HUES64 (cell line): ENCODE data around the gene PLEKHM3.

Experiments
- H3K27ac ChIP-seq: 2 replicates; pipeline ENCODE4 v1.7.0; 2013; ENCODE audit warnings: low read depth, low read length, inconsistent platforms
- H3K27me3 ChIP-seq: 2 replicates; pipeline ENCODE4 v1.6.1; 2013; ENCODE audit warnings: mild to moderate bottlenecking, low read length; ENCODE audit not compliant: insufficient read depth
- H3K36me3 ChIP-seq: 2 replicates; pipeline ENCODE4 v1.6.1; 2013; ENCODE audit warnings: mild to moderate bottlenecking, low read length; ENCODE audit not compliant: insufficient read depth
- H3K4me1 ChIP-seq: 2 replicates; pipeline ENCODE4 v1.6.1; 2013; ENCODE audit warnings: mild to moderate bottlenecking, low read length, moderate library complexity; ENCODE audit not compliant: insufficient read depth
- H3K4me3 ChIP-seq: 2 replicates; pipeline ENCODE4 v1.5.1; 2013; ENCODE audit warnings: mild to moderate bottlenecking, low read length, moderate library complexity
- H3K9ac ChIP-seq: 2 replicates; pipeline ENCODE4 v1.6.1; 2013; ENCODE audit warnings: mild to moderate bottlenecking, low read depth, low read length
- H3K9me3 ChIP-seq: 2 replicates; pipeline ENCODE4 v1.6.1; 2013; ENCODE audit warnings: low read depth, low read length; ENCODE audit not compliant: insufficient read depth
- WGBS: fragments of 150-250, 120-280 bp; methylation state at CpG from one replicate; pipeline ENCODE4 v1.1.7; 2013; ENCODE audit warnings: missing lambda C conversion rate; 5-methylcytosine and 5-hydroxymethylcytosine counted together

Gene PLEKHM3

DNA sequence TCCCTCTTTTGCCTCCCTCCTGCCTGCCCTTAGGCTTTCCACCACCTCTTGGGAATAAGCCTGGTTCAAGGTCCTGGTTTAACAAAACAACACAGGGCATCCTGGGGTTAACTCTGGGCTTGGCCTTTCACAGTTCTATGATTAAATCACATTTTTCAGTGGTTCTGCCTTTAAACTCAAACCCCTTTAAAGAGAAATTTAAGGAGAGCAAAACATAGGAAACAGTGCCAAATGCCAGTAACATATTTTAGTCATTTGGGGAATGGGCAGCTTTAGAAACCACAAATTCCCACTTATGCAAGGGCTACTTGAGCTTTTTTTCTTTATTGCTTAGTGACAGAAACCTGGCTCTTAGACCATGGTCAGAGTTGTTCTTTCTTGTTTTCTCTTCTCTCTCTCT, 143.4 kb downstream of the PLEKHM3 start:
- Histone ChIP-seq H3K9me3 (no peaks in the 10 kb centered on the region), H3K27me3 (no peaks in the 10 kb centered on the region), H3K27ac (no peak overlapping the region), H3K4me3 (no peak overlapping the region), H3K4me1 (peaks cover 11% of the 10 kb centered on the region), H3K9ac (no peak overlapping the region), H3K36me3 (no peaks in the 10 kb centered on the region)

GRCh38 chr2:207879536-207879935, 145.8 kb downstream of the PLEKHM3 start:
- H3K27me3 ChIP-seq: no peaks in the 10 kb centered on the region
- no peak overlapping the region for H3K9ac ChIP-seq
- no peaks in the 10 kb centered on the region for H3K36me3 ChIP-seq
- H3K27ac ChIP-seq: no peak overlapping the region
- WGBS: 81% methylated on average over 2 of the region's 2 CpGs
- no peaks in the 10 kb centered on the region for H3K9me3 ChIP-seq
- H3K4me1 ChIP-seq: peaks cover 7% of the 10 kb centered on the region; the same call in 1 of the 2 replicates
- H3K4me3 ChIP-seq: no peak overlapping the region

GRCh38 chr2:207876842-207877535, 148.3 kb downstream of the PLEKHM3 start:
- Histone ChIP-seq H3K4me3 (no peak overlapping the region), H3K27me3 (no peaks in the 10 kb centered on the region), H3K9me3 (no peaks in the 10 kb centered on the region), H3K9ac (no peak overlapping the region), H3K36me3 (no peaks in the 10 kb centered on the region), H3K27ac (no peak overlapping the region), H3K4me1 (peaks cover 20% of the 10 kb centered on the region)
- WGBS: 90% methylated on average over 4 of the region's 4 CpGs

DNA sequence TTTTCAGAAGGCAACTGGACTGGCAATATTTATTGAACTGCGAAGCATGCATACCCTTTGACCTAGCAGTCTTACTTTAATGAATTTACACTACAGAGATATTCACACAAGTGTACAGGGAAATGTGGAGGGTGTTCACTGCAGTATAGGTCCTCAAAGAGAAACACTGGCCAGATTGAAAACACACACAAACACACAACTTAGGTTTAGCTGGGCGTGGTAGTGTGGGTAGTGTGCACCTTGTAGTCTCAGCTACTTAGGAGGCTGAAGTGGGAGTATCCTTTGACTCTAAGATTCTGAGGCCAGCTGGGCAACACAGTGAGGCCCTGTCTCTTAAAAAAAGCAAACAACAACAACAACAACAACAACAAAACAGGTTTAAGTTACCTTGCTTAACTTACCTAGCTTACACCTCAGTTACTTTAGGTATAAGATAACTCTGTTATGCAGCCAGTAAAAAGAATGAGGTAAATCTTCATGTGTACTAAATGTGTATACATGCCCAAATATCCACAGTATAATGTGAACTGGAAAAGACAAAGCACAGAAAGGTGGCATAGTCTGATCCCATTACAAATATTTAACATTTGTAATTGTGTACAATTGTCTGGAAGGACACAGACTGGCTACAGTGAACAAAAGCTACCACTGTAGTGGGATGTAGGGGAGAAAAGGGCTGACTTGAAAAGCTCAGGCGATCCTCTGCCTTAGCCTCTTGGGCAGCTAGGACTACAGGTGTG, 149.7 kb downstream of the PLEKHM3 start:
- no peaks in the 10 kb centered on the region for H3K9me3 ChIP-seq
- no peaks in the 10 kb centered on the region for H3K36me3 ChIP-seq
- peaks cover 20% of the 10 kb centered on the region for H3K4me1 ChIP-seq
- 88% methylated on average over 2 of the region's 3 CpGs for WGBS
- no peak overlapping the region for H3K27ac ChIP-seq
- H3K27me3 ChIP-seq: no peaks in the 10 kb centered on the region
- H3K4me3 ChIP-seq: no peak overlapping the region
- H3K9ac ChIP-seq: no peak overlapping the region

DNA sequence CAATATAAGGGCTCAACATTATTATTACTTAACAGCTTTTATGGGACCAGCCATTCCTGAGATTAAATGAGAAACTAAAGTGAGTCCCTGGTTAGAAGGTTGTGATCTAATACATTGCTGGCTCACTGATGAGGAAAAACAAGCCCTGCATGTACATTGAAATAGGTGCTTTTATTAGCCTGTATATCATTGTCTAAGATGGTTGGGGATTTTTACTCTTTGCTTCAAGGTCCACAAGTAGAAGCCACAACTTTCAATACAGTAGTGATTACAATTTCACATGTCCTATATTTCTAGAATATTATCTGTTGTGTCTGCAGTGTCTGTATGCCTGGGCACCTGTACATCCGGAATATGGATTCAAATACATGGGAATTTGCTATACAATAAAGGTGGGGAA, 151.5 kb downstream of the PLEKHM3 start:
- H3K4me1 ChIP-seq: peaks cover 25% of the 10 kb centered on the region
- H3K36me3 ChIP-seq: no peaks in the 10 kb centered on the region
- H3K27me3 ChIP-seq: no peaks in the 10 kb centered on the region
- H3K9ac ChIP-seq: no peak overlapping the region
- H3K9me3 ChIP-seq: no peaks in the 10 kb centered on the region
- WGBS: 97% methylated on average over 1 of the region's 1 CpG
- no peak overlapping the region for H3K4me3 ChIP-seq
- H3K27ac ChIP-seq: no peak overlapping the region

DNA sequence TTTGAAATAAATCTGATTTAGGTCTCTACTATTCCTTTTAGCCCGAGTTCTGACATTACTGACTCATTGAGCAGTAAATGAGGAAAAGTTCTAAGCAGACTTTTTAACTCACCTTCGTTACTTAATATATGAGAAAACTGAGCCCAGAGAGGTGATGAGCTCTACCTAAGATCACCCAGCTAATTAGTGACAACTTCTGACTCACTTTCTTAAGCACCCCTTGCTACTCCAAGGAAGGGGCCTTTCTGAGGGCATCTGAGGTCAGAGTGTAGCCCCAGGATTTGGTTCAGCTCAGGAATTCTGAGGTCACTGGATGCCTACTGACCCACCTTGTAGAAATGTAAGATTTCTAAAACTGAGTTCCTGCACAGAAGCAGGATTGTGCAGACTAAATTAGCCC, 153.4 kb downstream of the PLEKHM3 start:
- Histone ChIP-seq H3K9me3 (no peaks in the 10 kb centered on the region), H3K9ac (no peak overlapping the region), H3K27me3 (no peaks in the 10 kb centered on the region), H3K36me3 (no peaks in the 10 kb centered on the region), H3K27ac (no peak overlapping the region), H3K4me1 (peaks cover 25% of the 10 kb centered on the region), H3K4me3 (no peak overlapping the region)
- 89% methylated on average over 2 of the region's 2 CpGs for WGBS

DNA sequence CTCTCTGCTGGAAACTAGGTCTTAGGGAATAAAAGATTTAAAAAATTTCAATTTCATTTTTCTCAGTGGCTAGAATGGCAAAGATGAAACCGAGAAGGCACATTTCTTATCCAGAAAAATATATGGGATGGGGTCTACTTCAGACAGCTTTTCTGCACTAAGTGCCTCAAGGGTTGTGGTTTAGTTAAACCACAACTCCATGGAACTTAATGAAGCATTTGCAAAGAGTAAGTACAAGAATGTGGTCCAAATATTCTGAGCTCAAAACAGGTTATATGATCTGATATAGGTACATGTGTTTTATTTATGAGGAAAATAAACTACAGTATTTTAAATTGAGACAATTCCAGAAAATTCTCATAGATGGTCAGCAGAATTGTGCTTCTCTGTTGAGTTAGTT, 153.8 kb downstream of the PLEKHM3 start:
- WGBS: 100% methylated on average over 1 of the region's 1 CpG
- Histone ChIP-seq H3K27ac (no peak overlapping the region), H3K27me3 (no peaks in the 10 kb centered on the region), H3K9me3 (no peaks in the 10 kb centered on the region), H3K4me1 (peaks cover 25% of the 10 kb centered on the region), H3K9ac (no peak overlapping the region), H3K4me3 (no peak overlapping the region), H3K36me3 (no peaks in the 10 kb centered on the region)

DNA sequence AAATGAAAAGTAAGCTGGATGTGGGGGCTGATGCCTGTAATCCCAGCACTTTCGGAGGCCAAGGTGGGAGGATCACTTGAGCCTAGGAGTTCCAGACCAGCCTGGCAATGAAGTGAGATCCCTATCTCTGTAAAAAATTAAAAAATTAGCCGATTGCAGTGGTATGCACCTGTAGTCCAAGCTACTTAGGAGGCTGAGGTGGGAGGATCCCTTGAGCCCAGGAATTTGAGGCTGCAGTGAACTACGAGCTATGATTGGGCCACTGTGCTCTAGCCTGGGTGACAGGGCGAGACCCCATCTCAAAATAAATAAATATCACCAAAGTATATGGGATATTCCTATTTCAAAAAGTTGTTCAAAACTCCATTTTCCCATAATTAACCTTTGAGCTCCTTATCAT, 154.5 kb downstream of the PLEKHM3 start:
- Histone ChIP-seq H3K4me1 (peaks cover 19% of the 10 kb centered on the region), H3K9me3 (no peaks in the 10 kb centered on the region), H3K27me3 (no peaks in the 10 kb centered on the region), H3K27ac (no peak overlapping the region), H3K9ac (no peak overlapping the region), H3K36me3 (no peaks in the 10 kb centered on the region), H3K4me3 (no peak overlapping the region)
- WGBS: 87% methylated on average over 2 of the region's 4 CpGs

DNA sequence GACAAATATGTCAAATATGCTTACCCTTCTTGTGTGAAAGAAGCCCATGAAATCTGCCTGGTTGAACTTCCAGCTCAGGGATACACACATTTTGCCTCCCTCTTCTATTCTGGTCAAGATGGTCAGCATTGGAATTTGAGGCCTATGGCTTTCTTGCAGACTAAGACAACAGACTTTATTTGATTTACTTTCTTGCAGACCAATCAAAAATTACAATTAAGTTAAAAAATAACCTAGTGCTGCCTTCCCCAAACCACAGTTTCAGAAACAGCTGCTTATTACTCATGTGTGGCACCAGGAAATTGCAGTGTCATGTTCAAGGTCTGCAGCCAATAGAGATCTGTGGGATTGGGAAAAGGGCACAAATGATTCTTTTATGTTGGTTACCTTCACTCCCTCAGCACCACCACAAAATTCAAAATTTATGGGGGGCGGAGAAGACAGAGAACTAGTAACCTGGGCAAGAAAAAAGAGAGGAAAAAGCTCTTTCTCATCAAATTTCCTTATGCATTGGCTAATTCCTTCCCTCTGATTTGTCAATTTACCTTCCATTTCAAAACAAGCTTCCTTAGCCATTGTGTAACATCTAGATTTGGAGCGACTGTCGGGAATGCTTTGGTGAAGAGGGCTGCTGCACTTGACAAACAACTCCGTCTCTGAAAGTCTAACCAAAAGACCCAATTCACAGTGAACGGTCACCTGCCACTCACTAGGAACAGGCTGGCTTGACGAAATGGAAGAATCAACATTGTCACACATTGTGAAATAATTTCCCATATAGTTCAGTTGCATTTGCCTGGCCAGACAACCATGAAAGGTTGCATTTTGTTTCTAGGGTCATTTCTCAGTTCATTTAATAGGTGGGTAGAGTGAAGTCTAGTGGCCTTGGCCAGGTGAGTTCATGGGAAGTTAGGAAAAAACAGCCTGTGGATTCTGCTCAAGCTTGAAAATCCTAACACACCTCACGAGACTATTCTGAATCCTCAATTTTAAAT, 155.2 kb downstream of the PLEKHM3 start:
- H3K27ac ChIP-seq: no peak overlapping the region
- H3K36me3 ChIP-seq: no peaks in the 10 kb centered on the region
- H3K27me3 ChIP-seq: no peaks in the 10 kb centered on the region
- WGBS: 91% methylated on average over 6 of the region's 7 CpGs
- H3K9ac ChIP-seq: no peak overlapping the region
- H3K4me1 ChIP-seq: peaks cover 18% of the 10 kb centered on the region
- H3K4me3 ChIP-seq: no peak overlapping the region
- no peaks in the 10 kb centered on the region for H3K9me3 ChIP-seq

- Histone ChIP-seq H3K36me3 (no peaks in the 10 kb centered on the region), H3K4me1 (peaks cover 18% of the 10 kb centered on the region), H3K27me3 (no peaks in the 10 kb centered on the region), H3K9me3 (no peaks in the 10 kb centered on the region), H3K4me3 (no peak overlapping the region), H3K27ac (no peak overlapping the region), H3K9ac (no peak overlapping the region)
- 90% methylated on average over 5 of the region's 5 CpGs for WGBS
Measured at GRCh38 chr2:207868855-207869596, 156.3 kb downstream of the PLEKHM3 start.
